HEK293 (cell line): Measurements from ENCODE around the gene ARHGAP30.

Experiments
- BCL11A ChIP-seq: fragments of 450-650 bp; formaldehyde crosslinking; IDR thresholded peaks from 2 replicates; pipeline ENCODE4 v1.5.1; 2016; ENCODE audit warnings: low read depth, missing biosample characterization, missing genetic modification characterization
- ELK4 ChIP-seq: IDR thresholded peaks from 2 replicates; pipeline ENCODE4 v1.6.1; 2011; ENCODE audit warnings: mild to moderate bottlenecking, low read depth, low read length, borderline replicate concordance
- HOXD13 ChIP-seq: sonication (generic); formaldehyde crosslinking; IDR thresholded peaks from 2 replicates; pipeline ENCODE4 v1.8.0; 2022; ENCODE audit warnings: missing genetic modification reagents, borderline replicate concordance
- MYNN ChIP-seq: fragments of 450-650 bp; formaldehyde crosslinking; IDR thresholded peaks from 2 replicates; pipeline ENCODE4 v1.5.1; 2016; ENCODE audit warnings: missing biosample characterization, missing genetic modification characterization, borderline replicate concordance
- PATZ1 ChIP-seq: fragments of 450-650 bp; formaldehyde crosslinking; IDR thresholded peaks from 2 replicates; pipeline ENCODE4 v1.5.1; 2016; ENCODE audit warnings: missing biosample characterization, missing genetic modification characterization
- SCRT2 ChIP-seq: fragments of 450-650 bp; formaldehyde crosslinking; IDR thresholded peaks from 2 replicates; pipeline ENCODE4 v1.5.1; 2016; ENCODE audit warnings: missing biosample characterization, missing genetic modification characterization
- ZBTB10 ChIP-seq: fragments of 450-650 bp; formaldehyde crosslinking; IDR thresholded peaks from 2 replicates; pipeline ENCODE4 v1.5.1; 2016; ENCODE audit warnings: missing biosample characterization, missing genetic modification characterization
- ZBTB17 ChIP-seq: fragments of 450-650 bp; formaldehyde crosslinking; IDR thresholded peaks from 2 replicates; pipeline ENCODE4 v1.5.1; 2016; ENCODE audit warnings: missing biosample characterization, missing genetic modification characterization
- ZBTB20 ChIP-seq: fragments of 450-650 bp; formaldehyde crosslinking; IDR thresholded peaks from 2 replicates; pipeline ENCODE4 v1.5.1; 2016; ENCODE audit warnings: missing biosample characterization, missing genetic modification characterization
- ZBTB21 ChIP-seq: fragments of 450-650 bp; formaldehyde crosslinking; IDR thresholded peaks from 2 replicates; pipeline ENCODE4 v1.5.1; 2017; ENCODE audit warnings: missing biosample characterization, missing genetic modification characterization
- ZBTB26 ChIP-seq: fragments of 450-650 bp; formaldehyde crosslinking; optimal IDR thresholded peaks from 2 replicates; pipeline ENCODE3; 2016; ENCODE audit warnings: missing biosample characterization, mild to moderate bottlenecking, missing genetic modification characterization
- ZBTB7A ChIP-seq: fragments of 450-650 bp; formaldehyde crosslinking; IDR thresholded peaks from 2 replicates; pipeline ENCODE4 v1.5.1; 2016; ENCODE audit warnings: low read depth, missing biosample characterization, missing genetic modification characterization
- ZEB2 ChIP-seq: fragments of 450-650 bp; formaldehyde crosslinking; IDR thresholded peaks from 2 replicates; pipeline ENCODE4 v1.5.1; 2016; ENCODE audit warnings: missing biosample characterization, missing genetic modification characterization
- ZFHX2 ChIP-seq: fragments of 450-650 bp; formaldehyde crosslinking; conservative IDR thresholded peaks from 2 replicates; pipeline ENCODE4 v1.5.1; 2016; ENCODE audit warnings: missing biosample characterization, missing genetic modification characterization
- ZFP37 ChIP-seq: fragments of 450-650 bp; formaldehyde crosslinking; IDR thresholded peaks from 2 replicates; pipeline ENCODE4 v1.5.1; 2016; ENCODE audit warnings: missing biosample characterization, missing genetic modification characterization
- ZFP41 ChIP-seq: fragments of 450-650 bp; formaldehyde crosslinking; IDR thresholded peaks from 2 replicates; pipeline ENCODE4 v1.5.1; 2016; ENCODE audit warnings: missing biosample characterization, missing genetic modification characterization, borderline replicate concordance
- ZNF132 ChIP-seq: fragments of 450-650 bp; formaldehyde crosslinking; IDR thresholded peaks from 2 replicates; pipeline ENCODE4 v1.5.1; 2017; ENCODE audit warnings: missing biosample characterization, missing genetic modification characterization, borderline replicate concordance
- ZNF19 ChIP-seq: fragments of 450-650 bp; formaldehyde crosslinking; IDR thresholded peaks from 2 replicates; pipeline ENCODE4; 2016; ENCODE audit warnings: missing biosample characterization, missing genetic modification characterization, low read depth
- ZNF26 ChIP-seq: fragments of 450-650 bp; formaldehyde crosslinking; IDR thresholded peaks from 2 replicates; pipeline ENCODE4 v1.5.1; 2016; ENCODE audit warnings: missing biosample characterization, missing genetic modification characterization
- ZNF302 ChIP-seq: fragments of 450-650 bp; formaldehyde crosslinking; IDR thresholded peaks from 2 replicates; pipeline ENCODE4 v1.5.1; 2016; ENCODE audit warnings: missing biosample characterization, missing genetic modification characterization, low read depth
- ZNF362 ChIP-seq: fragments of 450-650 bp; formaldehyde crosslinking; IDR thresholded peaks from 2 replicates; pipeline ENCODE4 v1.5.1; 2016; ENCODE audit warnings: missing biosample characterization, missing genetic modification characterization
- ZNF48 ChIP-seq: fragments of 450-650 bp; formaldehyde crosslinking; IDR thresholded peaks from 2 replicates; pipeline ENCODE4 v1.5.1; 2016; ENCODE audit warnings: missing biosample characterization, missing genetic modification characterization
- ZNF521 ChIP-seq: fragments of 450-650 bp; formaldehyde crosslinking; IDR thresholded peaks from 2 replicates; pipeline ENCODE4 v1.5.1; 2017; ENCODE audit warnings: missing biosample characterization, mild to moderate bottlenecking, missing genetic modification characterization
- ZNF585B ChIP-seq: fragments of 450-650 bp; formaldehyde crosslinking; IDR thresholded peaks from 2 replicates; pipeline ENCODE4 v1.5.1; 2016; ENCODE audit warnings: missing biosample characterization, missing genetic modification characterization
- ZNF600 ChIP-seq: fragments of 450-650 bp; formaldehyde crosslinking; IDR thresholded peaks from 2 replicates; pipeline ENCODE4 v1.5.1; 2016; ENCODE audit warnings: missing biosample characterization, missing genetic modification characterization
- ZNF843 ChIP-seq: fragments of 450-650 bp; formaldehyde crosslinking; IDR thresholded peaks from 2 replicates; pipeline ENCODE4 v1.5.1; 2016; ENCODE audit warnings: missing biosample characterization, missing genetic modification characterization
- ZSCAN5A ChIP-seq: fragments of 450-650 bp; formaldehyde crosslinking; IDR thresholded peaks from 2 replicates; pipeline ENCODE4 v1.5.1; 2016; ENCODE audit warnings: missing biosample characterization, missing genetic modification characterization

ARHGAP30 gene

GRCh38 chr1:161044908-161045735 is 24.6 kb downstream of the ARHGAP30 start (continued):
- TF ChIP-seq ZNF26 (tag by site-specific recombination) (no peak), ZNF585B (tag by site-specific recombination) (peak; percentile 9; the same call in 1 of the 2 replicates), BCL11A (tag by site-specific recombination) (0 out of 2 replicates have a peak, but pooled peaks have one; percentile 10), ZBTB21 (tag by site-specific recombination) (no peak), ZNF362 (0 out of 2 replicates have a peak, but pooled peaks have one; percentile 22), ZBTB7A (no peak), ZBTB17 (peak; percentile 93), ZBTB20 (tag by site-specific recombination) (peak; percentile 92), ZBTB26 (tag by site-specific recombination) (peak; percentile 95), PATZ1 (tag by site-specific recombination) (peak; percentile 60; the same call in 1 of the 2 replicates), ZSCAN5A (tag by site-specific recombination) (no peak), ZNF19 (tag by site-specific recombination) (no peak), ELK4 (no peak), SCRT2 (tag by site-specific recombination) (no peak), ZBTB10 (no peak), ZNF302 (no peak), ZFHX2 (tag by site-specific recombination) (no peak), ZNF600 (peak; percentile 65; the same call in 1 of the 2 replicates), ZFP41 (tag by site-specific recombination) (no peak), ZNF843 (no peak), MYNN (no peak), ZNF521 (no peak), ZFP37 (tag by site-specific recombination) (0 out of 2 replicates have a peak, but pooled peaks have one; percentile 26), ZNF48 (tag by site-specific recombination) (no peak), ZNF132 (tag by site-specific recombination) (no peak), HOXD13 (CRISPR knock-in tag) (no peak), ZEB2 (tag by site-specific recombination) (peak; percentile 35; the same call in 1 of the 2 replicates)
